Osteocyte (in vitro differentiated cells): ENCODE data around the gene E4F1. TPM values are rescaled to one million over a fixed set of nuclear protein-coding genes. Genes with fewer than 3 reads are reported as not detected.

Experiments used
- DNase-seq: peaks from one replicate; pipeline ENCODE4 v3.0.0; 2021; ENCODE audit warnings: mixed read lengths; ENCODE audit not compliant: unreplicated experiment; ENCODE audit errors: extremely low spot score
- H3K27ac Mint-ChIP-seq: one replicate; pipeline ENCODE4 v1.8.0; 2021; ENCODE audit warnings: mild to moderate bottlenecking, mixed read lengths; ENCODE audit not compliant: unreplicated experiment
- H3K27me3 Mint-ChIP-seq: one replicate; pipeline ENCODE4 v1.8.0; 2021; ENCODE audit warnings: mixed read lengths; ENCODE audit not compliant: unreplicated experiment
- H3K36me3 Mint-ChIP-seq: one replicate; pipeline ENCODE4 v1.8.0; 2021; ENCODE audit warnings: mixed read lengths; ENCODE audit not compliant: unreplicated experiment
- H3K4me1 Mint-ChIP-seq: one replicate; pipeline ENCODE4 v1.8.0; 2021; ENCODE audit warnings: mixed read lengths; ENCODE audit not compliant: unreplicated experiment
- H3K4me3 Mint-ChIP-seq: one replicate; pipeline ENCODE4 v1.8.0; 2021; ENCODE audit warnings: mild to moderate bottlenecking, moderate library complexity, mixed read lengths; ENCODE audit not compliant: unreplicated experiment
- H3K9me3 Mint-ChIP-seq: one replicate; pipeline ENCODE4 v1.8.0; 2021; ENCODE audit warnings: mixed read lengths; ENCODE audit not compliant: unreplicated experiment
- CTCF ChIP-seq: fragments of 200-600 bp; sonication (generic); IDR thresholded peaks from 2 replicates; pipeline ENCODE4 v1.5.0; 2021; ENCODE audit warnings: antibody characterized with exemption, mild to moderate bottlenecking, moderate library complexity
- total RNA-seq: library from RNA; stranded (reverse); gene quantifications from 2 replicates; pipeline ENCODE4 v1.2.1, GENCODE V29; 2021

Gene E4F1
- total RNA-seq, 1 donor from 2014 or later: 26.9 TPM

- TF ChIP-seq CTCF: no peak
- Mint-ChIP-seq H3K4me3 (no peak overlapping the region), H3K4me1 (peaks cover 24% of the 10 kb centered on the region), H3K27me3 (no peaks in the 10 kb centered on the region), H3K27ac (no peak overlapping the region), H3K36me3 (no peaks in the 10 kb centered on the region), H3K9me3 (no peaks in the 10 kb centered on the region)
- no peak for DNase-seq
Measured at GRCh38 chr16:2270588-2271470, 47.4 kb downstream of the E4F1 start.

DNA sequence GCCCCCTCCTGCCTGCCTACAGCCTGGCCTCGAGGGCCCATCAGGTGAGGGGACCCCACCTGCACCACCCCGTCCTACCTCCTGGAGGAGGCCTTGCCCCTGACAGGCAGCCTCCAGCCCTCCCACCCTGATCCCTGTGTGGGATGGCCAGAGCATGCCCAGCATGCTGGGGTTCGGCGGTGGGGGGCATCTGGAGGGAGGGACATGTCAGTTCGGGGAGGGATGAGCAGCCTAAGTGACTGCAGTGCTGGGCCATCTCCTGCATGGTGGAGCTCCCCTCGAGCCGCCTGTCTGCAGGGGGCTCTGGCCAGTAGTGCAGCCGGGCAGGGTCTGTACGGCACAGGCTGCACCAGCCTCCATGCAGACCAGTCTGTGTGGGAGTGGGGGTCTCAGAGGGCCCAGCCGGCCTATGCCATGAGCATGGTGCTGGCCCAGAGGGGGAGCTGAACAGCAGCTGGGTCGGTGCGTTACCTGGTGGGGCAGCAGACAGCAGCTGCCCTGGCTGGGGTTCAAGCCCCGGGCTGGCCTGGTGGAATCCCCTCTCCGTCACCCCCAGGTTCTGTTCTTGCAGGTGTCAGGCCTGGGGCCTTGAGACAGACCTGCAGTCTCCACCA lies 48.6 kb downstream of the E4F1 start:
- H3K27ac Mint-ChIP-seq: no peak overlapping the region
- TF ChIP-seq CTCF: no peak
- no peak for DNase-seq
- peaks cover 14% of the 10 kb centered on the region for H3K4me1 Mint-ChIP-seq
- no peak overlapping the region for H3K4me3 Mint-ChIP-seq
- H3K27me3 Mint-ChIP-seq: no peaks in the 10 kb centered on the region
- no peaks in the 10 kb centered on the region for H3K9me3 Mint-ChIP-seq
- H3K36me3 Mint-ChIP-seq: no peaks in the 10 kb centered on the region

DNA sequence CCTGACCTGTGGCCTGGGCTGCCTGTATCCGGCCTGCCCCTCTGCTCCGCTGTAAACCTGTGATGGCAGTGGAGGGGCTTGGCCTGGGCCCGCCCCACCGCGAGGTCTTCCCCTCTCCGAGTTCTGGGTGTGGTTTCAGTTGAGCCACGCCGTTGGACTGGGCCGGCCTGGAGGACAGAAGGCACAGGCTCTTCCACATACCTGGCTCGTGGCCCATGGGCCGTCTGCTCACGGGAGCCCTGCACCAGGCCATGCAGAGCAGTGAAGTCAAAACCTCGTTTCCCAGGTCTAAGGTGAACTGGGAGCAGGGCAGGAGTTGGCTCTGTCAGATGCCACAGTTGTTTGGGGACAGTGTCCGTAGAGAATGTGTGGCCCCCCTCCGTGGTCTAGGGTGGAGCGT lies 50.1 kb downstream of the E4F1 start:
- no peaks in the 10 kb centered on the region for H3K9me3 Mint-ChIP-seq
- no peak overlapping the region for H3K27ac Mint-ChIP-seq
- no peaks in the 10 kb centered on the region for H3K27me3 Mint-ChIP-seq
- no peaks in the 10 kb centered on the region for H3K36me3 Mint-ChIP-seq
- peaks cover 12% of the 10 kb centered on the region for H3K4me1 Mint-ChIP-seq
- H3K4me3 Mint-ChIP-seq: no peak overlapping the region
- DNase-seq: no peak
- TF ChIP-seq CTCF: no peak

DNA sequence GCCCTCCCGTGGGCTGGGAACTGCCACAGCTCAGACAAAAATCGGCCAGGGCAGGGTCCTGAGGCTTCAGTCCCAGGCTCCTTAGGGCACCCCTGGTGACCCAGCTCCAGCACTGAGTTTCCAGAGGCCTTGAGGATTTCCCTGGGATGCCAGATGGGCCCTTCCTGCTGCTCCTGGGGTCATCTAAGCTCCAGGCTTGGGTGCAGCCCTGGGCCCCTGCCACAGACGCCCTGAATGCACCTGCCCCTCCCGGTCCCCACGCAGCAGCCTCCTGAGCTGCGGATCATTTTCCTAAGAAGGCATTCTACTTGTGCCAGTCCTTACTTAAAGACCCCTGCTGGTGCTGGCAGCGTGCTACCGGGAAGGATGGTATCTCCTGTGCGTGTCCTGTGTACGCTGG lies 50.5 kb downstream of the E4F1 start:
- Mint-ChIP-seq H3K4me1 (peaks cover 12% of the 10 kb centered on the region), H3K27ac (no peak overlapping the region), H3K9me3 (no peaks in the 10 kb centered on the region), H3K36me3 (no peaks in the 10 kb centered on the region), H3K27me3 (no peaks in the 10 kb centered on the region), H3K4me3 (no peak overlapping the region)
- no peak for TF ChIP-seq CTCF
- DNase-seq: no peak
